Measurements from ENCODE around the gene STARD5.

GRCh38 chr15:81285461-81285860 lies 38.5 kb downstream of the STARD5 start:
- TF ChIP-seq CTCF (conservative IDR thresholded peaks at IDR 0.05; ENCODE audit: low read depth, low read length) = no peak
- TF ChIP-seq POLR2A (IDR thresholded peaks at IDR 0.05; ENCODE audit: low read depth, low read length) = no peak
- TF ChIP-seq, protein P1, sequence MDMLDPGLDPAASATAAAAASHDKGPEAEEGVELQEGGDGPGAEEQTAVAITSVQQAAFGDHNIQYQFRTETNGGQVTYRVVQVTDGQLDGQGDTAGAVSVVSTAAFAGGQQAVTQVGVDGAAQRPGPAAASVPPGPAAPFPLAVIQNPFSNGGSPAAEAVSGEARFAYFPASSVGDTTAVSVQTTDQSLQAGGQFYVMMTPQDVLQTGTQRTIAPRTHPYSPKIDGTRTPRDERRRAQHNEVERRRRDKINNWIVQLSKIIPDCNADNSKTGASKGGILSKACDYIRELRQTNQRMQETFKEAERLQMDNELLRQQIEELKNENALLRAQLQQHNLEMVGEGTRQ (IDR thresholded peaks at IDR 0.05; ENCODE audit: low read depth, low read length) = no peak
- no peak for TF ChIP-seq RAD21 (IDR thresholded peaks at IDR 0.05; ENCODE audit: low read length)
- TF ChIP-seq NFE2L2 (IDR thresholded peaks at IDR 0.05; ENCODE audit: low read depth, low read length) = no peak
- TF ChIP-seq SMC3 (IDR thresholded peaks at IDR 0.05; ENCODE audit: low read depth, low read length) = no peak
- no peak for TF ChIP-seq CEBPB (IDR thresholded peaks at IDR 0.05; ENCODE audit: low read depth, low read length)
- no peak for TF ChIP-seq RCOR1 (IDR thresholded peaks at IDR 0.05; ENCODE audit: insufficient replicate concordance, low read length)
- no peak for TF ChIP-seq BHLHE40 (IDR thresholded peaks at IDR 0.05; ENCODE audit: low read depth, low read length)
- no peak for TF ChIP-seq MXI1 (IDR thresholded peaks at IDR 0.05; ENCODE audit: borderline replicate concordance, low read depth, low read length)

All from IMR-90 (cell line).